GM12878 (cell line): ENCODE results near the gene CDK7. TPM values are rescaled to one million over a fixed set of nuclear protein-coding genes. Genes with fewer than 3 reads are reported as not detected.

Experiments used
- ATAC-seq: fragments of 200-7000 bp; cut with Tn5 transposase; 3 replicates; pipeline ENCODE4 v1.9.1; 2020; ENCODE audit warnings: mild to moderate bottlenecking, moderate library complexity
- BruUV-seq: library from RNA; stranded (reverse); fragments of 400-500 nt; replicated peaks from 2 replicates; lab custom pipeline; 2021; lab: Mats Ljungman, UMichigan
- CTCF ChIA-PET: fragments of 300-600 bp; sonication (Branson Sonifier 250); formaldehyde crosslinking; extraction: SDS; loops from one replicate; lab custom pipeline; 2021; ENCODE audit warnings: inconsistent platforms; lab: Yijun Ruan, JAX
- POLR2A ChIA-PET: fragments of 350-600 bp; formaldehyde crosslinking; extraction: SDS; loops from one replicate; lab custom pipeline; 2021; ENCODE audit warnings: inconsistent platforms; lab: Charles Lee
- RAD21 ChIA-PET: fragments of 300-600 bp; sonication (Branson Sonifier 250); formaldehyde crosslinking; loops from one replicate; lab custom pipeline; 2023; ENCODE audit warnings: antibody characterized with exemption; ENCODE audit not compliant: unreplicated experiment; lab: Charles Lee
- SMC1A ChIA-PET: fragments of 300-600 bp; sonication (Branson Sonifier 250); formaldehyde crosslinking; loops from one replicate; lab custom pipeline; 2023; ENCODE audit not compliant: unreplicated experiment, uncharacterized antibody; lab: Charles Lee
- DNase-seq: peaks from one replicate; pipeline ENCODE4 v3.0.0-alpha.2; 2011; ENCODE audit warnings: low read depth, low spot score
- FAIRE-seq: peaks from 3 replicates; lab custom pipeline; 2011; peaks lifted over from hg19 to GRCh38; lab: Jason Lieb, UNC
- H2AFZ ChIP-seq: 2 replicates; pipeline ENCODE4 v1.6.0; 2011; ENCODE audit warnings: low read depth, low read length, control low read depth; ENCODE audit not compliant: control insufficient read depth
- H3K27ac ChIP-seq: 2 replicates; pipeline ENCODE4 v1.5.1; 2011; ENCODE audit warnings: control low read depth; ENCODE audit not compliant: control insufficient read depth, insufficient read depth
- H3K27me3 ChIP-seq, 2 experiments: replicated peaks in 1 of 2; 2 replicates each; pipeline versions ENCODE4 v1.6.0 to v1.6.1; 2011; ENCODE audit warnings: low read length in 1 of 2; ENCODE audit not compliant: control insufficient read depth in 2 of 2, insufficient read depth in 2 of 2
- H3K36me3 ChIP-seq, 2 experiments: 2 replicates each; pipeline ENCODE4 v1.5.1; 2011; ENCODE audit warnings: low read length in 1 of 2; ENCODE audit not compliant: control insufficient read depth in 2 of 2, insufficient read depth in 2 of 2
- H3K4me1 ChIP-seq: 2 replicates; pipeline ENCODE4 v1.6.1; 2011; ENCODE audit warnings: mild to moderate bottlenecking, low read length, moderate library complexity, mixed read lengths; ENCODE audit not compliant: control insufficient read depth, insufficient read depth
- H3K4me2 ChIP-seq: 2 replicates; pipeline ENCODE4 v1.6.0; 2011; ENCODE audit warnings: control low read depth; ENCODE audit not compliant: control insufficient read depth, insufficient read depth
- H3K4me3 ChIP-seq: fragments of 200-600 bp; sonication (generic); 2 replicates; pipeline ENCODE4 v1.5.1; 2016
- H3K79me2 ChIP-seq: 2 replicates; pipeline ENCODE4 v1.6.0; 2011; ENCODE audit warnings: low read length; ENCODE audit not compliant: control insufficient read depth, insufficient read depth
- H3K9ac ChIP-seq: 2 replicates; pipeline ENCODE4 v1.8.0; 2011; ENCODE audit warnings: low read length, control low read depth, mixed read lengths; ENCODE audit not compliant: control insufficient read depth, insufficient read depth
- H3K9me3 ChIP-seq: replicated peaks from 3 replicates; pipeline ENCODE4 v1.5.1; 2011; ENCODE audit warnings: mild to moderate bottlenecking, low read length; ENCODE audit not compliant: control insufficient read depth, insufficient read depth
- H4K20me1 ChIP-seq: 2 replicates; pipeline ENCODE4 v1.6.0; 2011; ENCODE audit not compliant: control insufficient read depth, insufficient read depth
- BCLAF1 ChIP-seq: fragments of 450-650 bp; IDR thresholded peaks from 2 replicates; pipeline ENCODE4 v1.6.1; 2017; ENCODE audit warnings: antibody characterized with exemption, mild to moderate bottlenecking, moderate library complexity
- BHLHE40 ChIP-seq, 2 experiments: fragments of 450-650 bp in 1 of 2; IDR thresholded peaks; 2 replicates each; pipeline ENCODE4 v1.6.1; 2011 to 2017; ENCODE audit warnings: low read depth in 2 of 2, borderline replicate concordance in 1 of 2, improper control_type of control experiment in 1 of 2, low read length in 1 of 2, mild to moderate bottlenecking in 1 of 2
- BRCA1 ChIP-seq: IDR thresholded peaks from 2 replicates; pipeline ENCODE4 v1.6.1; 2011; ENCODE audit warnings: low read depth, low read length, improper control_type of control experiment
- E4F1 ChIP-seq: fragments of 450-650 bp; IDR thresholded peaks from 2 replicates; pipeline ENCODE4 v1.6.1; 2018; ENCODE audit warnings: borderline replicate concordance, mild to moderate bottlenecking; ENCODE audit not compliant: partially characterized antibody
- EGR1 ChIP-seq, 2 experiments: IDR thresholded peaks; 1 replicate in 1 of 2; 2 replicates in 1 of 2; pipeline ENCODE4 v1.6.1; 2011 to 2012; ENCODE audit warnings: low read depth in 2 of 2, low read length in 2 of 2, borderline replicate concordance in 1 of 2, mild to moderate bottlenecking in 1 of 2, moderate library complexity in 1 of 2
- PBX3 ChIP-seq: IDR thresholded peaks from 2 replicates; pipeline ENCODE4 v1.6.1; 2011; ENCODE audit warnings: mild to moderate bottlenecking, low read depth, low read length, moderate library complexity; ENCODE audit not compliant: insufficient replicate concordance
- POLR2AphosphoS5 ChIP-seq: IDR thresholded peaks from 2 replicates; pipeline ENCODE4 v1.6.1; 2011; ENCODE audit warnings: mild to moderate bottlenecking, low read length, inconsistent platforms
- RAD51 ChIP-seq: fragments of 450-650 bp; IDR thresholded peaks from 2 replicates; pipeline ENCODE4 v1.6.1; 2016; ENCODE audit warnings: moderate library complexity, mild to moderate bottlenecking, inconsistent platforms
- USF2 ChIP-seq: IDR thresholded peaks from 2 replicates; pipeline ENCODE4 v1.6.1; 2011; ENCODE audit warnings: low read depth, low read length, improper control_type of control experiment, borderline replicate concordance
- ZBED1 ChIP-seq: IDR thresholded peaks from 2 replicates; pipeline ENCODE4 v1.6.1; 2016; ENCODE audit warnings: borderline replicate concordance
- ZBTB33 ChIP-seq: fragments of 450-650 bp; IDR thresholded peaks from 2 replicates; pipeline ENCODE4 v1.6.1; 2017; ENCODE audit warnings: mild to moderate bottlenecking
- WGBS: methylation state at CpG from one replicate; pipeline ENCODE4 v1.1.6; 2016; ENCODE audit warnings: low lambda C conversion rate; ENCODE audit not compliant: insufficient replicate concordance, insufficient coverage; ENCODE audit errors: missing lambda C conversion rate; 5-methylcytosine and 5-hydroxymethylcytosine counted together
- in situ Hi-C: fragments of 300-500 bp; cut with MboI; formaldehyde crosslinking; loops from 9 replicates; pipeline ENCODE4 v1.14.3; 2018; ENCODE audit warnings: mixed read lengths
- intact Hi-C: fragments of 100-400 bp; cut with micrococcal nuclease; formaldehyde crosslinking; loops from one replicate; pipeline ENCODE4 v1.14.2; 2022; ENCODE audit not compliant: unreplicated experiment
- polyA plus RNA-seq, 11 experiments: library from polyadenylated mRNA; depleted of rRNA in 4 of 11; unstranded in 6 of 11; stranded (reverse) in 5 of 11; fragments of >200 nt; fragmentation: Nextera tagmentation in 4 of 11; fragmentation: Illumina TruSeq in 1 of 11; extraction: Ambion mirVana in 4 of 11; extraction: Trizol in 1 of 11; gene quantifications; 1 replicate in 1 of 11; 2 replicates in 10 of 11; pipeline versions ENCODE4 v1.2.1 to v1.2.3, GENCODE V29; 2011 to 2016; ENCODE audit warnings: inconsistent platforms in 2 of 11, missing spikeins in 2 of 11, low read depth in 1 of 11
- total RNA-seq, 4 experiments: library from RNA; depleted of rRNA in 3 of 4; stranded (reverse); fragments of >200 nt in 3 of 4; fragmentation: Illumina TruSeq in 1 of 4; extraction: Trizol in 1 of 4; gene quantifications; 2 replicates each; pipeline versions ENCODE4 v1.2.1 to v1.2.3, GENCODE V29; 2013 to 2021

The CDK7 gene
- total and polyA plus RNA-seq, 10 of the 15 experiments (the other 5 are each of a cell fraction or from before 2014, with no cell fraction given) = 26.0 to 93.9 (median 43.0) TPM

GRCh38 chr5:69275563-69275962, 40.9 kb downstream of the CDK7 start:
- no peaks in the 10 kb centered on the region for H3K27me3 ChIP-seq
- H3K4me1 ChIP-seq = no peaks in the 10 kb centered on the region
- no peak overlapping the region for H3K9ac ChIP-seq
- ATAC-seq (no peak), FAIRE-seq (no peak), DNase-seq (no peak)
- ChIA-PET SMC1A (no interaction called here), POLR2A (no interaction called here), RAD21 (no interaction called here), CTCF (interaction anchor here (0.6 to 1.5 kb wide), 3 partner anchors 57 to 232 kb away, joined by 3 to 4 read pairs (median 4); partner anchors contain the start of gene CCDC125)
- H3K27ac ChIP-seq = no peak overlapping the region
- in situ Hi-C loops (no loop called here), intact Hi-C loops (loop anchor here (10.0 kb wide), 1 partner anchor 119 kb away; no protein-coding TSS in a partner anchor)
- no peak overlapping the region for H3K4me3 ChIP-seq
- no peak overlapping the region for H2AFZ ChIP-seq
- BruUV-seq = no TSS peak
- peaks cover 1 to 14% of the 10 kb centered on the region in 2 experiments; a peak in 3 of 4 replicates for H3K36me3 ChIP-seq
- H4K20me1 ChIP-seq = no peaks in the 10 kb centered on the region
- no peak overlapping the region for H3K4me2 ChIP-seq
- WGBS = 98% methylated on average over 7 of the region's 7 CpGs
- H3K9me3 ChIP-seq = no peaks in the 10 kb centered on the region
- no peaks in the 10 kb centered on the region for H3K79me2 ChIP-seq
- TF ChIP-seq BHLHE40 (IDR thresholded peaks at IDR 0.05; ENCODE audit: borderline replicate concordance in 1 of 2, low read depth in 2 of 2, low read length in 1 of 2) = no peak
- no peak for TF ChIP-seq ZBTB33
- TF ChIP-seq BCLAF1 = no peak
- TF ChIP-seq EGR1 (IDR thresholded peaks at IDR 0.05; ENCODE audit: borderline replicate concordance in 1 of 2, low read depth in 2 of 2, low read length in 2 of 2) = no peak
- TF ChIP-seq RAD51 = no peak
- no peak for TF ChIP-seq BRCA1
- TF ChIP-seq E4F1 = no peak
- no peak for TF ChIP-seq POLR2AphosphoS5
- no peak for TF ChIP-seq USF2
- TF ChIP-seq PBX3 = no peak
- TF ChIP-seq ZBED1 = no peak
